AG04449 (cell line): ENCODE results near the gene TSPAN32.

Source experiments
- CTCF ChIA-PET: fragments of 350-600 bp; formaldehyde crosslinking; extraction: SDS; loops from one replicate; lab custom pipeline; 2021; ENCODE audit warnings: antibody characterized with exemption; lab: Yijun Ruan, JAX
- POLR2A ChIA-PET: fragments of 400-600, 350-600 bp; formaldehyde crosslinking; extraction: SDS; loops from one replicate; lab custom pipeline; 2020; ENCODE audit warnings: antibody characterized with exemption, inconsistent platforms; lab: Yijun Ruan, JAX
- DNase-seq: peaks from one replicate; pipeline ENCODE4 v3.0.0-alpha.2; 2010; ENCODE audit warnings: low read depth, low spot score
- H3K4me3 ChIP-seq: 2 replicates; pipeline ENCODE4 v1.5.1; 2011; ENCODE audit warnings: low read depth, mild to moderate bottlenecking, control low read depth, low read length
- CTCF ChIP-seq: IDR thresholded peaks from one replicate; pipeline ENCODE4 v1.5.1; 2011; ENCODE audit warnings: mild to moderate bottlenecking, moderate library complexity, low read length, control low read depth, inconsistent platforms; ENCODE audit not compliant: insufficient read depth; ENCODE audit errors: missing control alignments

The TSPAN32 gene, protein sequence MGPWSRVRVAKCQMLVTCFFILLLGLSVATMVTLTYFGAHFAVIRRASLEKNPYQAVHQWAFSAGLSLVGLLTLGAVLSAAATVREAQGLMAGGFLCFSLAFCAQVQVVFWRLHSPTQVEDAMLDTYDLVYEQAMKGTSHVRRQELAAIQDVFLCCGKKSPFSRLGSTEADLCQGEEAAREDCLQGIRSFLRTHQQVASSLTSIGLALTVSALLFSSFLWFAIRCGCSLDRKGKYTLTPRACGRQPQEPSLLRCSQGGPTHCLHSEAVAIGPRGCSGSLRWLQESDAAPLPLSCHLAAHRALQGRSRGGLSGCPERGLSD

GRCh38 chr11:2301631-2302305 lies at the start of gene TSPAN32, which contains the start of gene C11orf21:
Gene TSPAN32, plus strand, starts transcription at chr11:2302013. Its CDS starts 137 bp downstream, at chr11:2302150.
Gene C11orf21, minus strand, starts transcription at chr11:2301918. Its CDS starts 110 bp downstream, at chr11:2301808.
- no peak for DNase-seq
- CTCF ChIA-PET, result interaction anchor here (7.0 to 12.3 kb wide), 2 partner anchors 98 to 119 kb away, joined by 61 to 381 read pairs; partner anchors contain the start of gene TSSC4
- POLR2A ChIA-PET, result no interaction called here
- no peak within 1 kb of the TSS for H3K4me3 ChIP-seq
- TF ChIP-seq CTCF, result no peak

- TF ChIP-seq CTCF, result no peak
- DNase-seq, result no peak
- H3K4me3 ChIP-seq, result no peak overlapping the region
- ChIA-PET POLR2A (no interaction called here), CTCF (no interaction called here)
Measured at GRCh38 chr11:2252018-2252417, 49.8 kb upstream of the TSPAN32 start.

DNA sequence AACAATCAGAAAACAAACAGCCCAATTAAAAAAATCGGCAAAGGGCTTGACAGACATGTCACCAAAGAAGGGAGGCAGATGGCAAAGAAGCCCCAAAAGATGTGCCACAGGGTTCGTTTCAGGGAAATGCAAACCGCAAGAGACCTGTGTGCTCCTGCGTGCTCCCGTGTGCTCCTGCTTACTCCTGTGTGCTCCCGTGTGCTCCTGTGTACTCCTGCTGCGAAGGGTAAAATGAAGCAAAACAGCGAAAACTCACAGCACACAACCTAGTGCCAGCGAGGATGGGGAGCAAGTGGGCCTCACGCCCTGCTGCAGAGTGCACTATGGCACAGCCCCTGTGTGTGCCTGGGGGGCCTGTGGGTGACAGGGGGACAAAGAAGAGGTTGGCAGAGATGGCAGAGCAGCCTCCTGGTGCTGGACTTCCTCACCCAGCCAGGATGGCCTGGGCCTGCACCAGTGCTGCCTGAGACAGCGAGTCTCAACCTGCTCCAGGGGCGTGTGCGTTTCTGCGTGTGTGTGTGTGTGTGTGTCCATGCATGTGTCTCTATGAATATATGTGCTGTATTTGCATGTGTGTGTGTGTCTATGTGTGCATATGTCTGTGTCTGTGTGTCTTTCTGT lies 45.4 kb upstream of the TSPAN32 start:
- TF ChIP-seq CTCF, result no peak
- ChIA-PET CTCF (no interaction called here), POLR2A (no interaction called here)
- no peak overlapping the region for H3K4me3 ChIP-seq
- no peak for DNase-seq

DNA sequence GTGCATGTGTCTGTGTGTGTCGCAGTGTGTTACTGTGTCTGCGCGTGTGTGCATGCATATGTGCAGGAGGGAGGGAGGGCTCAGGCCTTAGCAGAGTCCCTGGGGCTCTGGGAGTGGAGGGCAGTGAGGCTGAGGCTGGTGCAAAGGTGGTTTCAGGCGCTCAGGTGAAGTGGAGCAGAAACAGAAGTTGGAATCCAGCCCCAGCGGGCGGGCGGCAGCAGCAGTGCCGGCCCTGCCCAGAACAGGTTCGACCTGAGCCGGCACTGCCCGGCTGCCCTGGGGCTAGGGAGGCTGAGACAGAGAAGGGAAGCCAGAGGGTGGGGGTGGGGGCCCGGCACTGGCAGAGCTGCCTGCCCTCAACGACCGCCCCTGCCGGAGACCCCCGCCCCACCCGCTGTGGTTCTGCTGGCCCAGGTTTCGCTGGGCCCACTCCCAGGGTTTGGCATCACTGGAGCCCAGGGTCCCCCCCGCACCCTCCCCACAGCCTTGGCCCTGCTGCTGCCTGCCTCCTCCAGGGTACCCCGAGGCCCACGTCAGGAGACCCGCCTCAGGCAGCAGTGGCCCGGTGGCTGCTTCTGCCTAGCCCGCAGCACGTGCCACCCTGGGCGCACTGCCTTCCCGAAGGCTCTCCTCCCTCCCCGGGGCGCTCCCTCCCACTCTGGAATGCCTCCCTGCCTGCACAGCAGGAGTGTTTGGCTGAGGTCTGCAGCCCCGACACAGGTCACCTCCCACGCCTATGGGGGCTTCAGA lies 44.7 kb upstream of the TSPAN32 start:
- ChIA-PET POLR2A (no interaction called here), CTCF (no interaction called here)
- DNase-seq, result no peak
- H3K4me3 ChIP-seq, result no peak overlapping the region
- TF ChIP-seq CTCF, result no peak

- TF ChIP-seq CTCF, result no peak
- ChIA-PET CTCF (no interaction called here), POLR2A (no interaction called here)
- no peak for DNase-seq
- no peak overlapping the region for H3K4me3 ChIP-seq
Measured at GRCh38 chr11:2258501-2259465, 43.0 kb upstream of the TSPAN32 start.
